ENCODE data around the gene RAB26.

The RAB26 gene

GRCh38 chr16:2176047-2176446, 27.6 kb downstream of the RAB26 start:
- in situ Hi-C loops (cut with MboI; ENCODE audit: low sequenced_read_pairs) = no loop called here

- in situ Hi-C loops (cut with MboI; ENCODE audit: low sequenced_read_pairs) = no loop called here
Observed at GRCh38 chr16:2177101-2177500, 28.7 kb downstream of the RAB26 start.

GRCh38 chr16:2177561-2177960, 29.1 kb downstream of the RAB26 start:
- in situ Hi-C loops (cut with MboI; ENCODE audit: low sequenced_read_pairs) = no loop called here

- in situ Hi-C loops (cut with MboI; ENCODE audit: low sequenced_read_pairs) = no loop called here
Observed at GRCh38 chr16:2178321-2179106, 30.1 kb downstream of the RAB26 start.

GRCh38 chr16:2179107-2179501, 30.7 kb downstream of the RAB26 start:
- in situ Hi-C loops (cut with MboI; ENCODE audit: low sequenced_read_pairs) = no loop called here

- in situ Hi-C loops (cut with MboI; ENCODE audit: low sequenced_read_pairs) = no loop called here
Observed at GRCh38 chr16:2179576-2179975, 31.2 kb downstream of the RAB26 start.

- in situ Hi-C loops (cut with MboI; ENCODE audit: low sequenced_read_pairs) = no loop called here
Observed at GRCh38 chr16:2180461-2180860, 32.0 kb downstream of the RAB26 start.

GRCh38 chr16:2180962-2181923, 32.8 kb downstream of the RAB26 start:
- in situ Hi-C loops (cut with MboI; ENCODE audit: low sequenced_read_pairs) = no loop called here

- in situ Hi-C loops (cut with MboI; ENCODE audit: low sequenced_read_pairs) = no loop called here
Observed at GRCh38 chr16:2181952-2182351, 33.5 kb downstream of the RAB26 start.

GRCh38 chr16:2183671-2184070, 35.2 kb downstream of the RAB26 start:
- in situ Hi-C loops (cut with MboI; ENCODE audit: low sequenced_read_pairs) = no loop called here

GRCh38 chr16:2184346-2184745, 35.9 kb downstream of the RAB26 start:
- in situ Hi-C loops (cut with MboI; ENCODE audit: low sequenced_read_pairs) = no loop called here

- in situ Hi-C loops (cut with MboI; ENCODE audit: low sequenced_read_pairs) = no loop called here
Observed at GRCh38 chr16:2184962-2185361, 36.5 kb downstream of the RAB26 start.

GRCh38 chr16:2186064-2186463, 37.6 kb downstream of the RAB26 start:
- in situ Hi-C loops (cut with MboI; ENCODE audit: low sequenced_read_pairs) = no loop called here

GRCh38 chr16:2186505-2186904, 38.1 kb downstream of the RAB26 start:
- in situ Hi-C loops (cut with MboI; ENCODE audit: low sequenced_read_pairs) = no loop called here

GRCh38 chr16:2187212-2187611, 38.8 kb downstream of the RAB26 start:
- in situ Hi-C loops (cut with MboI; ENCODE audit: low sequenced_read_pairs) = no loop called here

- in situ Hi-C loops (cut with MboI; ENCODE audit: low sequenced_read_pairs) = no loop called here
Observed at GRCh38 chr16:2188395-2188794, 40.0 kb downstream of the RAB26 start.

GRCh38 chr16:2189252-2189893, 40.9 kb downstream of the RAB26 start:
- in situ Hi-C loops (cut with MboI; ENCODE audit: low sequenced_read_pairs) = no loop called here

GRCh38 chr16:2190002-2190658, 41.7 kb downstream of the RAB26 start:
- in situ Hi-C loops (cut with MboI; ENCODE audit: low sequenced_read_pairs) = no loop called here

GRCh38 chr16:2190659-2191445, 42.4 kb downstream of the RAB26 start:
- in situ Hi-C loops (cut with MboI; ENCODE audit: low sequenced_read_pairs) = no loop called here

GRCh38 chr16:2191446-2191706, 43.0 kb downstream of the RAB26 start:
- in situ Hi-C loops (cut with MboI; ENCODE audit: low sequenced_read_pairs) = no loop called here

Data from HL-60/S4 treated with retinoic acid at 250 ng/mL for 4 days and 3 days (cell line).